GM19452 (cell line): Measurements from ENCODE around the gene MICU1.
"Not testable (repeated sequence)": the region's sequence is repeated elsewhere in the genome, so short reads cannot be mapped to it uniquely, and the experiment has no call there.

Source experiments
- ATAC-seq: cut with Tn5 transposase; IDR thresholded peaks from one replicate; pipeline ENCODE4 v1.9.1; 2021; ENCODE audit not compliant: unreplicated experiment

The MICU1 gene

DNA sequence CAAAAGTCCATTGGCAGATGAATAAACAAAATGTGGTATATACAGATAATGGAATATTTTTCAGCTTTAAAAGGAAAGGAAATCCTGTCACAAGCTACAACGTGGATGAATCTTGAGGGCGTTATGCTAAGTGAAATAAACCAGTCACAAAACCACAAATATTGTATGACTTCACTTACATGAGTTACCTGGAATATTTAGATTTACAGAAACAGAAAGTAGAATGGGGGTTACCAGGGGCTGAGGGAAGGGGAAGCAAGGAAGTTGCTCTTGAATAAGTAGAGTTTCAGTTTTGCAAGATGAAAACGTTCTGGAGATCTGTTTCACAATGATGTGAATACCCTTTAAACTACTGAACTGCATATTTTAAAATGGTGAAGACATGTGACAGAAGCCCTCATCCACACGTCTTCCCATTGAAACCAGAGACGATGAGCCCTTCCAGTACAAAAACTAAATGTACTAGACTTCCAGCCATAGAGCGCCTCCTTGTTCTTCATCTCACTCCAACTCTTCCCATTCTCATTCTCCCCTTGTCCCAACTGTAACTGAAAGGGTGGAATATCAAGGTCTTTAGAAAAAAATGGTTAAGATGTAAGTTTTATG is 62.4 kb downstream of the MICU1 start:
- peak; percentile 50 for ATAC-seq

DNA sequence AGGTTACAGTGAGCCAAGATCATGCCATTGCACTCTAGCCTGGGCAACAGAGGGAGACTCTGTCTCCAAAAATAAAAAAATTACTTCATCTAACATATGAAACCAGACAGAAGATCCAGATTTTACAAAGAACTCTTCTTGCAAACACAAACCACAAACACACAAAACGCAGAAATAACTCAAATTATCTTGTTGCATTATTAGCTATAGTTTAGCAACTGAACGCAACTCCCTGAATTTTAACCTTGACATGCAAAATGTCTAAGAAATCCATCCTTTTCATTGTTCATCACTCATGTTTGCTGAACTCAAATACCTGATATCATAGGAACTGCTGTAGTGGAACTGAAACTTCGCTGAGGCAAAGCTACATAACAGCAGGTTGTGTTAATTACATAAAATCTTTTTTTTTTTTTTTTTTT is 64.1 kb downstream of the MICU1 start:
- ATAC-seq: peak; percentile 61

DNA sequence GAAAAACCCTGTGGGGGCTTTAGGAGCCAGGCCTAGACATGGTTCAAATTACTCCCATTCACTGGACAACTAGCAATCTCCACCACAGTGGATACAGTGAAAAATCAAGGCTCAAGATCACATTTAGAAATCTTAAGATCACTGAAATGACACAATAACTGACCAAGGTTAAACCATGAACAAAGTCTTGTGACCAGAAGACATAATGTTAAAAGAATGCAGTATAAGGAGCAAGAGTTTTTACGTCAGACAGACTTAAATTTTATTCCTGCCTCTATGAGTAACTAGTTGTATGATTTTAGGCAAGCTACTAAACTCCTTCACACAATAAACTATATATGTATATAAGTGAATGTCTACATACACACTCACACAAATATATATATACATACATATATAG is 68.5 kb downstream of the MICU1 start:
- ATAC-seq: no peak

DNA sequence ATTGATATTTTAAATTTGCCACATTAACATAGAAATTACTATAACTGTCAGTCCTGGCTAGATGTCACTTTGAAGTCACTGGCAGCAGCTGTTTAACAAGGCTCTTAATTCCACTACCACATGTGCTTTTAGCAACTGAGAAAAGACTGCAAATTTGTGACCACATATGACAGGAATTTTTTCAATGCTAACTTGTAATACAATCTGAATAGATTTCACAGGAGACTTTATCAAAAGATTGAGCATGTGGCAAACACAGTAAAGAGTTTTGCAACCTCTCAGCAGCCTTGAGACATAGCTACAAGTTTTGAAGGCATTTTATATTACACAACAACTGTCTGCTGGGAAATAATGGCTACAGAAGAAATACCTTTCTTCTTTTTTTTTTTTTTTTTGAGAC is 73.0 kb downstream of the MICU1 start:
- no peak for ATAC-seq

DNA sequence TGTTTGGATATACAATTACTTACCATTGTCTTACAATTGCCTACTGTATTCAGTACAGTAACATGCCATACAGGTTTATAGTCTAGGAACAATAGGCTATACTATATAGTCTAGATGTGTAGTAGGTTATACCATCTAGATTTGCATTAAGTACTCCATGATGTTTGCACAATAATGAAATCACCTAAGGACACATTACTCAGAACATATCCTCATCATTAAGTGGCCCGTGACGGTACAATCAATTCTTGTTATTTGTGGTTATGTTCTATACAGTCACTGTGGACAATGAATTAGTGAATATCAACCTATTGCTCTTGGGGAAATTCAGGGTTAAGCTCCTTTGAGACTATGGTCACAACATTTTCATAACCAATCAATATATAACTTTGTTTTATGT is 75.6 kb downstream of the MICU1 start:
- ATAC-seq: no peak

DNA sequence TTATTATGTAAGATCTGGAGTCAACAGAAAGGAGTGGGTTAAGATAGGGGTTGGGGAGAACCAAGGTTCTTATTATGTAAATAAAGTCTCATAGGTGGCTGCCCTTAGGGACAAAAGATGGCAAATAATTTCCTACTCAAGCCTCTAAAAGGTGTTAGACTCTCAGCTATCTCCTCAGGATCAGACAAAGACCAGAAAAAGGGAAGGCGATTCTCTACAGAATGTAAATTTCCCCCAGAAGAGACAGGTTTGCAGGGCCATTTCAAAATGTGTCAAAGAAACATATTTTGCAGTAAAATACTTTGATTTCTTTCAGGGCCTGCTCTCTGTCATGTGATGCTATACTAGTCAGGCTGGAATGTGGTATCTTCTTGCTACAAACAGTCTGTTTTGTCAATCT is 80.3 kb downstream of the MICU1 start:
- ATAC-seq: no peak

DNA sequence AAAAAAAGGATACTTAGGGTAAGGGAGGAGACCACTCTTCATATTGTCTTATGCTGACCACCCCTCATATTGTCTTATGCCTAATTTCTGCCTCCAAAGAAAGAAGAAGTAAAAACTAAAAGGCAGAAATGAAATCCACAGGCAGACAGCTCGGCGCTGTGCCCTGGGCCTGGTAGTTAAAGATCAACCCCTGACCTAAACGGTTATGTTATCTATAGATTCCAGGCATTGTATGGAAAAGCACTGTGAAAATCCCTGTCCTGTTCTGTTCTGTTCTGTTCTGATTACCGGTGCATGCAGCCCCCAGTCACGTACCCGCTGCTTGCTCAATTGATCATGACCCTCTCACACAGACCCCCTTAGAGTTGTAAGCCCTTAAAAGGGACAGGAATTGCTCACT is 82.0 kb downstream of the MICU1 start:
- ATAC-seq: not testable (repeated sequence)

DNA sequence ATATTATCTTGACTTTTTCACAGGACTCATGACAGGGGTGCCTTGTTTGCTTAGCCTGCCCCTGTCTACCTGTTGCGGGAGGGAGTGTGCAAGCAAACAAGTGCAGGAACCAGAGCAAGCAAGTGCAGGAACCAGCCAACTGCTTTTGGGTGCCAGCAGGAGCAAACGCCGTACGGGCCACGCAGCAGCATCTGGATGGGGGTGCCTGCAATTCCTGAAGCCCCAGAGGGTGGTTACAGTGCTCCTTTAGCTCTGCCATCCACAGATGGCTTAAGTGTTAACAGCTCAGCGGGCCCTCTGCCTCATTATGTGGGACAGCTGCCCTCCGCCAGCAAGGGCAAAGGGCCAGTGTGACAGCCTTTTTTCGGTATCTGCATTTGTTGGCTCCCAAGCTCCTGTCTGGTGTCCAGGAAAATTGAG is 83.5 kb downstream of the MICU1 start:
- no peak for ATAC-seq

DNA sequence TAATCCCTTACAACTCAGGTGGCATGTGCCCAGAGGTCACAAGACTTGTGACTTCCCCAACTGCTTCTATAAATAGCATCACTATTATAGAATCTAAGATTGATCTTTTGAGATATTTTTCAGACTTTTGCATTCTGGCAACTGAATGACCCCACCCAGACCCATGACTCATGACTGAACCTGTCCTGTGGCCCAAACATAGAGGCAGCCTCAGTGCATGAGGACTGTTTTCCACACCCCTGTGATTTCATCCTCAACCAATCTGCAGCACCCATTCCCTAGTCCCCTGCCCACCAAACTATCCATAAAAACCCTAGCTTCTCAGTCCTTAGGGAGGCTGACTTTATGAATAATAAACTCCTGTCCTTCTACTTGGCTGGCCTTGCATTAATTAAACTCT is 84.5 kb downstream of the MICU1 start:
- ATAC-seq: no peak

DNA sequence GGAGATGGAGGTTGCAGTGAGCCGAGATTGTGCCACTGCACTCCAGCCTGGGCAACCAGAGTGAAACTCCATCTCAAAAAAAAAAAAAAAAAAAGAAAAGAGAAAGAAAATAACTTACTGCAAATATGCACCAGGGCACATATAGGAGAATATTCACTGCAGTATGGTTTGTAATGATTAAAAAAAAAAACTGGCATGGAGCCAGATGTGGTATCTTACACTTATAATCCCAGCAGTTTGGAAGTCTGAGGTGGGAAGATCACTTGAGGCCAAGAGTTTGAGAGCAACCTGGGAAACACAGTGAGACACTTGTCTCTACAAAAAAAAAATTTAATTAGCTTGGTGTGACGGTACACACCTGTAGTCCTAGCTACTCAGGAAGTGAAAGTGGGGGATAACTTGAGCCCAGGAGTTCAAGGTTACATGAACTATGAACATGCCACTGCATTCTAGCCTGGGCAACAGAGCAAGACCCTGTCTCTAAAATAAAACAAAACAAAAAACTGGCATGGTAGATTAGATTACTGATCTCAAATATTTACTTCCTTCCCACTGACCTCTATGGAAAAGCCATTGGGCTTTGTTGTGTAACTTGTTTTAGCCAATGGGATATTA is 85.6 kb downstream of the MICU1 start:
- ATAC-seq: no peak

DNA sequence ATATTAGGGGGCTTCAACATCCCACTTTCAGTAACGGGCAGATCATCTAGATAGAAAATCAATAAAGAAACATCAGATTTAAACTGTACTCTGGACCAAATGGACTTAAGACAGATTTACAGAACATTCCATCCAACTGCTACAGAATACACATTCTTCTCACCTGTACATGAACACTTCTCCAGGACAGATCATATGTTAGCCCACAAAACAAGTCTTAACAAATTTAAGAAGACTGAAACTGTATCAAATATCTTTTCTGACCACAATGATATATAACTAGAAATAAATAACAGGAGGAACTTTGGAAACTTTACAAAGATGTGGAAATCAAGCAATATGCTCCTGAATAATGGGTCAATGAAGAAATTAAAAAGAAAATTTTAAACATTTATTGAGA is 86.7 kb downstream of the MICU1 start:
- no peak for ATAC-seq

DNA sequence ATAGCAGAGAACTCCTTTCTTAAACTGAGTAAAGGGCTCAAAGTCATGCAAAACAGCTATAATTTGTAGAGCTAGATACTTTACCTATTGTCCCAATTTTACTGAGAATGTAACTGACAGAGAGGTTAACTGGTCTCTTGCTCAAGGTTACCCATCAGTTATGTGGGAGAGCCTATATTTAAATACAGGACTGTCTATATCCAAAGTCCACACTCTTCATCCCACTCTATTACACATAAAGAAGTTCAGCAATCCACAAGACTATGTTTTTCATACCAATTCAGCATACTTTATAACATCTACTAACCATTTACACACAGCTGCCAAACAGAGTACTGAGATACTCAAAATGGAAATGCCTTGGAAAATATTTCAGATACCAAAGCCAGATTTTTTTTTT is 100.2 kb downstream of the MICU1 start:
- no peak for ATAC-seq

DNA sequence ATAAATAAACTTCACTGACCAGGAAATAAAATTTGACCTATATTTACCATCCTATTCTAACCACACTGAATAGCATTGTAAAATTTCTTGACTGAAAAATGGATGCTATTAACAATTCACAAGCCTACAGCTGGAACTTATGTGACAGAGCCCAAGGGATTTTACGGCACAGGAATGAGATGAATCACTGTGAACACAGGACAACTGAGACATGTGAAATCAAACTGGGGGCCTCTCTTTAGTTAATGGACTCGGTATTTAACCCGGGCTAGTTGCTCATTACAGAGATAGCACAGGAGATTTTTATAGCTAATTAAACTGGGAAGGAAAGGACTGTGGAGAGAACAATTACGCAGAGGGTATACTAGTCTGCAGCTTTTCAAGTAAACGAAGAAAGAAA is 100.6 kb downstream of the MICU1 start:
- no peak for ATAC-seq

DNA sequence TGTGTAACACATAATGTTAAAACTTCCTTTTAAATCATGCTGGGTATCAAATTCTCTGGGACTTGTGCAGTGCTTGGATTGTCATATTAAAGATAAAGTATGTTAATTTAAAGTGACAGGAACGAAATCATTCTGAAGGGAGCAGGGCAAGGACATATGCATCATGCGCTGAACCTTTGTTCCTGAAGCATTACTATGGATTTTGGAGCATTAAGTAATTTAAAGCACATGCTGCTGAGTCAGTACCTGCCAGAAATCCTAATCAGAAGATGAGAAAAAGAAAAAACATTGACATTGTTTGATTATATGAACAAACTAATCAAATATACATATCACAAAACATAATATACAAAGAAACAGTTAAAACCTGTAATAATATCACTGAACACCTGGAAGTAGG is 101.4 kb downstream of the MICU1 start:
- no peak for ATAC-seq

DNA sequence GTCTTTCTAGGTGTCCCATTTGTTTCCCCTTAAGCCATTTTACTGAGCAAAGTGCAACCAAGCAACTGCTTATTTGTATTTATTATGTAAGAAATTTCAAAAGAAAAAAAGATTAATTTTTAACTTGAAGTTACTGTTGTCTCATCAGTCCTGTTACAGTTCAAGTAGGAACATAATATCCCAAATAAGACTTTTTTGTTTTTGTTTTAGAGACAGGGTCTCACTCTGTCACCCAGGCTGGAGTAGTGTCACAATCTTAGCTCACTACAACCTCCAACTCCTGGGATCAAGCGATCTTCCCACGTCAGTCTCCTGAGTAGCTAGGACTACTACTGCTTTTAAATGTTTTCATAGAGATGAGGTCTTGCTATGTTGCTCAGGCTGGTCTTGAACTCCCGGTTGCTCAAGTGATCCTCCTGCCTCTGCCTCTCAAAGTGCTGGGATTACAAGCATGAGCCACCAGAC is 101.9 kb downstream of the MICU1 start:
- ATAC-seq: no peak

DNA sequence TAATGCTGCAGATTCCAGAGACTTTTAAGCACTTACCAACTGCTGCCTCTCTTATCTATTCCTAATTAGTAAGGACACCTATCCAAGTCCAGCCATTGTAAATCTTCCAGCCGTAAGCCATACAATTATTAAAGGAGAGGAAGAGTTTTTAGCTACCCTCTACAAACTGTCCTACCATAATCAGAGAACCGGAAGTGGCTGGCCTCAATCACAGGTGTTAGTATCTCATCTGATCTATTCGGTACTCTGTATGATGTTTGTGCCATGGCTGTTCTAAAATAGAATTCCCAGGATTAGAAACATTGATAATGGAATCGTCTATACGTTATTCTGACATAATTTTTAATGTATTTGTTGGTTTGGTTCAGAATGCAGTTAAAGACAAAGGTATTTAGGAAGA is 102.8 kb downstream of the MICU1 start:
- no peak for ATAC-seq

DNA sequence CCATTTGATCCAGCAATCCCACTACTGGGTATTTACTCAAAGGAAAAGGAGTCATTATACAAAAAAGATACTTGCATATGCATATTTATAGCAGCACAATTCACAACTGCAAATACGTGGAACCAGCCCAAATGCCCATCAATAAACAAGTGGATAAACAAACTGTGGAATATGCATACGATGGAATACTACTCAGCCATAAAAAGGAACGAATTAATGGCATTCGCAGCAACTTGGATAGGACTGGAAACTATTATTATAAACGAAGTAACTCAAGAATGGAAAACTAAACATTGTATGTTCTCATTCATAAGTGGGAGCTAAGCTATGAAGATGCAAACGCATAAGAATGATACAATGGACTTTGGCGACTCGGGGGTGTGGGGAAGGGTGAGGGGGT is 108.6 kb downstream of the MICU1 start:
- ATAC-seq: no peak

DNA sequence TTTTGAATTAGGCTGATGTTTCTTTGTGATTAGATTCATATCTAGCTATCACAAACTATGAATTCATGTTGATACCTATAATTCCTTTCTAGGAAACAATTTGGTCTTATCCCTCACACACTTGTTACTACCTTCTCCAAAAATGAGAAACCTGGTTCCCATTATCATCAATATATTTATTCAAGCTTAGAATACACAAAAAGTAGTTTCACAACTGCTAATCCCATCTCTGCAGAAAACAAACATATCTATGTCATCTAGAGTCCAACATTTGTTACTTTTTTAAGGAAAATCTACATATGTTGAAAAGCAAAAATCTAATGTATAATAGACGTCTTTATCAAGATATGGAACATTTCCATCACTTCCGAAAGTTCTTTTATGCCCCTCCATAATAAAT is 110.4 kb downstream of the MICU1 start:
- no peak for ATAC-seq

DNA sequence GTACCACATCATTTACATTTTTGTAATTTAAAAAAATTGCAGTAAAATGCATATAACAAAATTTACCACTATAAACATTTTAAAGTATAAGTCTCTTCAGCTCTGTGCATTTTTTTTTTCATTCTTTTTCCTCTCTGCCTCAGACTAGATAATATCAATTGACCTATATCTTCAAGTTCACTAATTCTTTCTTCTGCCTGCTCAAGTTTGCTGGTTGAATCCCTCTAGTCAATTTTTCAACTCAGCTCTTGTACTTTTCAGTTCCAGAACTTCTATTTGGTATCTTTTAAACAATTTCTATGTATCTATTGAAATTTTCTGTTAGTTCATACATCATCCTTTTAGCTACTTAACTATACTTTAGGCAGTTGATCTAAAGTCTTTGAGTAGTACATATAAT is 112.0 kb downstream of the MICU1 start:
- ATAC-seq: no peak

DNA sequence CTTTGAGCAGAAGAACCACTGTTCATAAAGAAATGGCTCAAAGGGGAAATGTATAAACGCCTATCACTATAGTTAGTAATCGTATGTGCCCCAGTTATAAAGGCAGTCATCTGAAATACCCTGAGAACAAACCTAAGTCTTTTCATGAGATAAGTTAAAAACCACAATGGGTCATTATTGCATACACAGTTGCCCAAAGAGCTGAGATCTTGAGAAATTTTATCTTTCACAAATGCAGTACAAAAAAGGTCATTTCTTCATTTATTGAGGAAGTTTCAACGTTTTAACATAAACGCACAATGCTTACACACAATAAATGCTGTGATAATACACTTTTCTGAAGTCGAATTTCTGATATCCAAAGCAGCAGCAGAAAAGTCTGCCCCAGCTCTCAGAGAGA is 114.4 kb downstream of the MICU1 start:
- ATAC-seq: no peak

DNA sequence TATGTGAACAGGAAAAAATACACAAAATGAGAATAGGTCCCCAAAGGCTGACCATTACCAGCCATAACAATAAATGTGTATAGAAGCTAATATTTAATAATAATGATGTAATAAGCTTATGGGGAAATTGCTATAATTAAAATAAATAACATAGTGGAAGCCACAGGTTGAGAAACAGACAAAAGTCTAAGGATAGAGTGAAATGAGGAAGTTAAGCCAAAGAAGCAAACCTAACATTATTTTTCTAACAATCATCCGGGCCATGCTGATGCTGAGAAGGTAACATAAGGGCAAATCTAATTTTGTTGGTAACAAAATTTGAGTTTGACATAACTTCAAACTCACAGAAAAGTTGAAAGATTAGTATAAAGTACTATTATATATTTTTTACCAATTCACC is 115.9 kb downstream of the MICU1 start:
- ATAC-seq: no peak

DNA sequence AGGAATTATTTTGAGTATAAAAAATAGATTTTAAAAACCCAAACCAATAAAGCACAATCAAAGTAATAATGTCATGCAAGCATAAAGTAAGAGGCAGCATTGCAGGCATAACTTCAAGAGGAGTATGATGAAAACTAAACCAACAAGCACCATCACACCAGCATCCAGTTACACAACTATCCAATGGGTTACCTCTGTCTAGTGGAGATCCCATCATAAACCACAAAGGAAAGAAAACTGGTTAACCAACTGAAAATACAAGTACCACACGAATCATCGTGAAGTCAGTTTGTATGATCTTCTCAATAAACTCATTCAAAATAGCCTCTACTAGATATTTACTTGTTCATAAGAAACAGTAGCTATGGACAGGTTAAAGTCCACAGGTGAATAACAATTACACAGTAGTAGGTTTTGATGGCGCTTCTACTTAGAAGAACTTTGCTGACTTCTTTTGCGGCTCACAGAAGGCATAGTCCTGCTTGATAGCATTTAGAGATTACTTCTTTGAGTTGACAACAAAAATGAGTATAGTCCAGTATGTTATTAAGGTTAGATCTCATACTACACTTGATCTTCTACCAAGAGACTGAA is 116.6 kb downstream of the MICU1 start:
- no peak for ATAC-seq

DNA sequence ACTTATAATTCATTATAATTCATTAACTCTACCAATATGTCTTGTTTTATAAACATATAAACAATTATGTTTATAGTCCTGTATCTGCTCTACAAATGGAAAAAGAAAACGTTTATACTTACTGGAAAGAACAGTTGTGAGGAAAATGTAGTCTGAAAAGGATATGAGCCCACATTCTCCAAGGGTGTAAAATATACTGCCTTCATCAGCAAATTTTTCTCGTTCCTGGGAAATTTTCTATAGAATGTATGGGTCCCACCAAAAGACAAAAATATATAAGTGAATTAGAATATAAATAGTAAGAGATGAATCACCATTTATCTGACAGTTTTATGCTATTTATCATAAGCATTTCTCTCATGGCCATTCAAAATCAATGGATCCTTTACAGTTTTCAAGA is 117.8 kb downstream of the MICU1 start:
- no peak for ATAC-seq
